ENCODE measurements around the gene SLCO2A1. TPM values are rescaled to one million over a fixed set of nuclear protein-coding genes. Genes with fewer than 3 reads are reported as not detected.

SLCO2A1 gene
- total and polyA plus RNA-seq, 2 of the 4 experiments (the other 2 are of a cell fraction): under 0.01 to 1.5 TPM

GRCh38 chr3:133992951-133993620 lies 36.6 kb downstream of the SLCO2A1 start:
- H3K36me3 ChIP-seq (ENCODE audit: control insufficient read depth, insufficient read depth, low read length): no peaks in the 10 kb centered on the region
- no peak overlapping the region for H3K14ac ChIP-seq (replicated peaks; ENCODE audit: low read depth, low read length)
- no peaks in the 10 kb centered on the region for H3K9me1 ChIP-seq (ENCODE audit: insufficient read depth, low read length)
- no TSS peak for BruUV-seq (replicated peaks)
- 0 out of 2 replicates have a peak, but pooled peaks cover 2% of the 10 kb centered on the region for H3K4me1 ChIP-seq (ENCODE audit: control insufficient read depth, insufficient read depth, low read length)
- H3K27me3 ChIP-seq (ENCODE audit: control insufficient read depth, insufficient read depth, low read length): peaks cover 1% of the 10 kb centered on the region; the same call in 1 of the 2 replicates
- H4K20me1 ChIP-seq (ENCODE audit: insufficient read depth, low read length): no peaks in the 10 kb centered on the region
- dilution Hi-C loops (cut with HindIII; ENCODE audit: low sequenced_read_pairs, unreplicated experiment) (no loop called here), in situ Hi-C loops (cut with MboI; ENCODE audit: low sequenced_read_pairs) (no loop called here), intact Hi-C loops (cut with micrococcal nuclease) (no loop called here)
- no peak overlapping the region for H3K23ac ChIP-seq (ENCODE audit: low read depth, low read length)
- no peak overlapping the region for H3K4ac ChIP-seq (ENCODE audit: low read depth, low read length)
- no peak overlapping the region for H3K4me2 ChIP-seq (ENCODE audit: low read depth, low read length)
- H4K5ac ChIP-seq (ENCODE audit: low read depth, low read length): no peak overlapping the region
- no peak overlapping the region for H2BK20ac ChIP-seq (ENCODE audit: low read depth, low read length)
- H2BK5ac ChIP-seq (ENCODE audit: low read depth, low read length, poor library complexity, severe bottlenecking): no peak overlapping the region
- H3K9me3 ChIP-seq (ENCODE audit: control insufficient read depth, insufficient read depth, low read length): no peaks in the 10 kb centered on the region
- no peak overlapping the region for H2AK5ac ChIP-seq (ENCODE audit: low read depth, low read length)
- ChIA-PET CTCF (interaction anchor here (1.1 kb wide), 1 partner anchor 70 kb away, joined by 3 read pairs; no protein-coding TSS in a partner anchor), POLR2A (ENCODE audit: unreplicated experiment) (no interaction called here)
- H4K91ac ChIP-seq (ENCODE audit: insufficient read depth, low read depth, low read length): no peak overlapping the region
- no peak overlapping the region for H2AK9ac ChIP-seq (replicated peaks; ENCODE audit: low read depth, low read length, poor library complexity)
- no peaks in the 10 kb centered on the region for H3K79me1 ChIP-seq (ENCODE audit: low read depth in 1 of 2, low read length in 2 of 2)
- H3K4me3 ChIP-seq (ENCODE audit: insufficient read depth, low read depth, low read length): no peak overlapping the region
- H3K27ac ChIP-seq (ENCODE audit: insufficient read depth, low read length): no peak overlapping the region
- H3K9ac ChIP-seq (ENCODE audit: low read depth, low read length): no peak overlapping the region
- no peak overlapping the region for H2BK120ac ChIP-seq (ENCODE audit: low read depth, low read length)
- H3K18ac ChIP-seq (ENCODE audit: low read depth, low read length): no peak overlapping the region
- TF ChIP-seq USF2 (IDR thresholded peaks at IDR 0.05; ENCODE audit: low read depth, low read length) (no peak), FOS (IDR thresholded peaks at IDR 0.05; ENCODE audit: low read depth, low read length) (no peak), CTCF (conservative IDR thresholded peaks at IDR 0.05; ENCODE audit: low read depth, low read length) (no peak), RCOR1 (IDR thresholded peaks at IDR 0.05; ENCODE audit: insufficient replicate concordance, low read length) (no peak), NFE2L2 (IDR thresholded peaks at IDR 0.05; ENCODE audit: low read depth, low read length) (no peak), MXI1 (IDR thresholded peaks at IDR 0.05; ENCODE audit: borderline replicate concordance, low read depth, low read length) (no peak), MAZ (IDR thresholded peaks at IDR 0.05; ENCODE audit: borderline replicate concordance, low read depth, low read length) (no peak), CHD1 (IDR thresholded peaks at IDR 0.05; ENCODE audit: low read depth, low read length) (no peak)
- H3K56ac ChIP-seq (ENCODE audit: extremely low read depth, insufficient read depth, low read length): no peak overlapping the region
- no peak overlapping the region for H2BK15ac ChIP-seq (ENCODE audit: low read depth, low read length)
- no peak overlapping the region for H4K8ac ChIP-seq (ENCODE audit: low read depth in 2 of 2, low read length in 2 of 2)
- 71% methylated on average over 6 of the region's 10 CpGs; no CpG with 5 or more reads in 1 of the 2 experiments for WGBS, 2 experiments (ENCODE audit: extremely low coverage in 2 of 2, insufficient read length in 1 of 2)
- ATAC-seq (ENCODE audit: low read depth) (no peak), DNase-seq (no peak)
- no peak overlapping the region for H2AFZ ChIP-seq (replicated peaks; ENCODE audit: low read length, poor library complexity)
